H1 (cell line): Measurements from ENCODE around the gene ACTN2. TPM values are rescaled to one million over a fixed set of nuclear protein-coding genes. Genes with fewer than 3 reads are reported as not detected.

Experiments
- CTBP2 ChIP-seq: IDR thresholded peaks from 2 replicates; pipeline ENCODE4 v1.7.0; 2011; ENCODE audit warnings: borderline replicate concordance, mild to moderate bottlenecking, moderate library complexity, mixed read lengths, low read length; ENCODE audit not compliant: insufficient read depth, insufficient read length
- HDAC2 ChIP-seq, 2 experiments: fragments of 300-600 bp in 1 of 2; sonication (generic) in 1 of 2; IDR thresholded peaks; 2 replicates each; pipeline ENCODE4 v1.6.1; 2011 to 2012; ENCODE audit warnings: low read depth in 2 of 2, low read length in 2 of 2, mild to moderate bottlenecking in 2 of 2, moderate library complexity in 2 of 2, borderline replicate concordance in 1 of 2, inconsistent platforms in 1 of 2
- NRF1 ChIP-seq: IDR thresholded peaks from 2 replicates; pipeline ENCODE4 v1.6.1; 2011; ENCODE audit warnings: mild to moderate bottlenecking, low read depth, low read length, improper control_type of control experiment
- SIX5 ChIP-seq: IDR thresholded peaks from 2 replicates; pipeline ENCODE4 v1.6.1; 2011; ENCODE audit warnings: mild to moderate bottlenecking, low read depth, low read length
- TEAD4 ChIP-seq: IDR thresholded peaks from 2 replicates; pipeline ENCODE4 v1.6.1; 2012; ENCODE audit warnings: low read depth, low read length, inconsistent platforms, mixed read lengths
- polyA plus RNA-seq, 7 experiments: library from polyadenylated mRNA; depleted of rRNA in 3 of 7; stranded (reverse) in 5 of 7; unstranded in 2 of 7; fragments of >200 nt in 5 of 7; fragments of 200-250 nt in 2 of 7; gene quantifications; 1 replicate in 5 of 7; 2 replicates in 1 of 7; 4 replicates in 1 of 7; pipeline versions ENCODE4 v1.2.1 to v1.2.3, GENCODE V29; 2011 to 2013; ENCODE audit warnings: missing spikeins in 2 of 7, mixed read lengths in 2 of 7
- total RNA-seq: library from RNA; stranded (reverse); fragmentation: NEBNext Ultra II Directional; extraction: Animal tissue kit (Norgen Biotek cat#: 25700); gene quantifications from 2 replicates; pipeline ENCODE4 v1.2.1, GENCODE V29; 2021
- TF ChIP-seq, protein P1 (sequence below): fragments of 300-600 bp; sonication (generic); IDR thresholded peaks from 2 replicates; pipeline ENCODE4 v1.7.1; 2012; ENCODE audit warnings: low read length, moderate library complexity, mild to moderate bottlenecking, inconsistent platforms; ENCODE audit not compliant: insufficient replicate concordance
- TF ChIP-seq, protein P2 (sequence below): IDR thresholded peaks from 2 replicates; pipeline ENCODE4 v1.6.1; 2012; ENCODE audit warnings: low read length, inconsistent platforms

Gene ACTN2
- total and polyA plus RNA-seq, 2 of the 8 experiments (the other 6 are each of a cell fraction or from before 2014, with no cell fraction given): 1.9 to 4.1 TPM

DNA sequence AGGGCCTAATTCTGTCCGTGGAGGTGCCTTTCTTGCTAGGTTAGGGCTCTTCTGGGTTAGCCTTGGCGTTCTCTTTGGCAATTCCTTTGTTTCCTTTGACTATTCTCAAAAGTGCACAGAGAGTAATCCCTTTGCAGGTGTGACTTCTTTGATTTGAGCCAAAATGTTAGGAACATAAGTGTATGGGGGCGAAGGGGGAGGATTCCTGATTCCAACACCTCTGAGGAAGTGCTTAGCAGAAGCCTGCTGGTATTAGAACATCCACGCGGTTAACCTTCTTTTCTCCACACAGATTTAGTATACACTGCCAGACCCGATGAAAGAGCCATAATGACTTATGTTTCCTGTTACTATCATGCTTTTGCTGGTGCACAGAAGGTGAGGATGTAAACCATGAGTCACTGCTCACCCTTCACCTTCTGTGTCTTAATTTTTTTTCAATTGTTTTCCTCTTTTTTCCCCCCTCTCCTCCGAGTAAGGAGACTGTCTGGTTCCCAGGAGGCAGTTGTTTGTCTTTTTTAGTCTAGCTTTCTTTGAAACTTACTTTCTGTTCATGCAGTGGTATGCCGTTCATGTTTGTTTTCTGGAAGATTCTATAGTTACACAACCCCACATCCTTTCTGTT lies 48.0 kb downstream of the ACTN2 start (continued):
- TF ChIP-seq, protein P1, sequence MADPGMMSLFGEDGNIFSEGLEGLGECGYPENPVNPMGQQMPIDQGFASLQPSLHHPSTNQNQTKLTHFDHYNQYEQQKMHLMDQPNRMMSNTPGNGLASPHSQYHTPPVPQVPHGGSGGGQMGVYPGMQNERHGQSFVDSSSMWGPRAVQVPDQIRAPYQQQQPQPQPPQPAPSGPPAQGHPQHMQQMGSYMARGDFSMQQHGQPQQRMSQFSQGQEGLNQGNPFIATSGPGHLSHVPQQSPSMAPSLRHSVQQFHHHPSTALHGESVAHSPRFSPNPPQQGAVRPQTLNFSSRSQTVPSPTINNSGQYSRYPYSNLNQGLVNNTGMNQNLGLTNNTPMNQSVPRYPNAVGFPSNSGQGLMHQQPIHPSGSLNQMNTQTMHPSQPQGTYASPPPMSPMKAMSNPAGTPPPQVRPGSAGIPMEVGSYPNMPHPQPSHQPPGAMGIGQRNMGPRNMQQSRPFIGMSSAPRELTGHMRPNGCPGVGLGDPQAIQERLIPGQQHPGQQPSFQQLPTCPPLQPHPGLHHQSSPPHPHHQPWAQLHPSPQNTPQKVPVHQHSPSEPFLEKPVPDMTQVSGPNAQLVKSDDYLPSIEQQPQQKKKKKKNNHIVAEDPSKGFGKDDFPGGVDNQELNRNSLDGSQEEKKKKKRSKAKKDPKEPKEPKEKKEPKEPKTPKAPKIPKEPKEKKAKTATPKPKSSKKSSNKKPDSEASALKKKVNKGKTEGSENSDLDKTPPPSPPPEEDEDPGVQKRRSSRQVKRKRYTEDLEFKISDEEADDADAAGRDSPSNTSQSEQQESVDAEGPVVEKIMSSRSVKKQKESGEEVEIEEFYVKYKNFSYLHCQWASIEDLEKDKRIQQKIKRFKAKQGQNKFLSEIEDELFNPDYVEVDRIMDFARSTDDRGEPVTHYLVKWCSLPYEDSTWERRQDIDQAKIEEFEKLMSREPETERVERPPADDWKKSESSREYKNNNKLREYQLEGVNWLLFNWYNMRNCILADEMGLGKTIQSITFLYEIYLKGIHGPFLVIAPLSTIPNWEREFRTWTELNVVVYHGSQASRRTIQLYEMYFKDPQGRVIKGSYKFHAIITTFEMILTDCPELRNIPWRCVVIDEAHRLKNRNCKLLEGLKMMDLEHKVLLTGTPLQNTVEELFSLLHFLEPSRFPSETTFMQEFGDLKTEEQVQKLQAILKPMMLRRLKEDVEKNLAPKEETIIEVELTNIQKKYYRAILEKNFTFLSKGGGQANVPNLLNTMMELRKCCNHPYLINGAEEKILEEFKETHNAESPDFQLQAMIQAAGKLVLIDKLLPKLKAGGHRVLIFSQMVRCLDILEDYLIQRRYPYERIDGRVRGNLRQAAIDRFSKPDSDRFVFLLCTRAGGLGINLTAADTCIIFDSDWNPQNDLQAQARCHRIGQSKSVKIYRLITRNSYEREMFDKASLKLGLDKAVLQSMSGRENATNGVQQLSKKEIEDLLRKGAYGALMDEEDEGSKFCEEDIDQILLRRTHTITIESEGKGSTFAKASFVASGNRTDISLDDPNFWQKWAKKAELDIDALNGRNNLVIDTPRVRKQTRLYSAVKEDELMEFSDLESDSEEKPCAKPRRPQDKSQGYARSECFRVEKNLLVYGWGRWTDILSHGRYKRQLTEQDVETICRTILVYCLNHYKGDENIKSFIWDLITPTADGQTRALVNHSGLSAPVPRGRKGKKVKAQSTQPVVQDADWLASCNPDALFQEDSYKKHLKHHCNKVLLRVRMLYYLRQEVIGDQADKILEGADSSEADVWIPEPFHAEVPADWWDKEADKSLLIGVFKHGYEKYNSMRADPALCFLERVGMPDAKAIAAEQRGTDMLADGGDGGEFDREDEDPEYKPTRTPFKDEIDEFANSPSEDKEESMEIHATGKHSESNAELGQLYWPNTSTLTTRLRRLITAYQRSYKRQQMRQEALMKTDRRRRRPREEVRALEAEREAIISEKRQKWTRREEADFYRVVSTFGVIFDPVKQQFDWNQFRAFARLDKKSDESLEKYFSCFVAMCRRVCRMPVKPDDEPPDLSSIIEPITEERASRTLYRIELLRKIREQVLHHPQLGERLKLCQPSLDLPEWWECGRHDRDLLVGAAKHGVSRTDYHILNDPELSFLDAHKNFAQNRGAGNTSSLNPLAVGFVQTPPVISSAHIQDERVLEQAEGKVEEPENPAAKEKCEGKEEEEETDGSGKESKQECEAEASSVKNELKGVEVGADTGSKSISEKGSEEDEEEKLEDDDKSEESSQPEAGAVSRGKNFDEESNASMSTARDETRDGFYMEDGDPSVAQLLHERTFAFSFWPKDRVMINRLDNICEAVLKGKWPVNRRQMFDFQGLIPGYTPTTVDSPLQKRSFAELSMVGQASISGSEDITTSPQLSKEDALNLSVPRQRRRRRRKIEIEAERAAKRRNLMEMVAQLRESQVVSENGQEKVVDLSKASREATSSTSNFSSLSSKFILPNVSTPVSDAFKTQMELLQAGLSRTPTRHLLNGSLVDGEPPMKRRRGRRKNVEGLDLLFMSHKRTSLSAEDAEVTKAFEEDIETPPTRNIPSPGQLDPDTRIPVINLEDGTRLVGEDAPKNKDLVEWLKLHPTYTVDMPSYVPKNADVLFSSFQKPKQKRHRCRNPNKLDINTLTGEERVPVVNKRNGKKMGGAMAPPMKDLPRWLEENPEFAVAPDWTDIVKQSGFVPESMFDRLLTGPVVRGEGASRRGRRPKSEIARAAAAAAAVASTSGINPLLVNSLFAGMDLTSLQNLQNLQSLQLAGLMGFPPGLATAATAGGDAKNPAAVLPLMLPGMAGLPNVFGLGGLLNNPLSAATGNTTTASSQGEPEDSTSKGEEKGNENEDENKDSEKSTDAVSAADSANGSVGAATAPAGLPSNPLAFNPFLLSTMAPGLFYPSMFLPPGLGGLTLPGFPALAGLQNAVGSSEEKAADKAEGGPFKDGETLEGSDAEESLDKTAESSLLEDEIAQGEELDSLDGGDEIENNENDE: no peak
- TF ChIP-seq CTBP2: no peak
- no peak for TF ChIP-seq TEAD4
- no peak for TF ChIP-seq NRF1
- TF ChIP-seq HDAC2 (IDR thresholded peaks at IDR 0.05; ENCODE audit: borderline replicate concordance in 1 of 2, low read depth in 2 of 2, low read length in 2 of 2): no peak
- TF ChIP-seq SIX5: no peak
- TF ChIP-seq, protein P2, sequence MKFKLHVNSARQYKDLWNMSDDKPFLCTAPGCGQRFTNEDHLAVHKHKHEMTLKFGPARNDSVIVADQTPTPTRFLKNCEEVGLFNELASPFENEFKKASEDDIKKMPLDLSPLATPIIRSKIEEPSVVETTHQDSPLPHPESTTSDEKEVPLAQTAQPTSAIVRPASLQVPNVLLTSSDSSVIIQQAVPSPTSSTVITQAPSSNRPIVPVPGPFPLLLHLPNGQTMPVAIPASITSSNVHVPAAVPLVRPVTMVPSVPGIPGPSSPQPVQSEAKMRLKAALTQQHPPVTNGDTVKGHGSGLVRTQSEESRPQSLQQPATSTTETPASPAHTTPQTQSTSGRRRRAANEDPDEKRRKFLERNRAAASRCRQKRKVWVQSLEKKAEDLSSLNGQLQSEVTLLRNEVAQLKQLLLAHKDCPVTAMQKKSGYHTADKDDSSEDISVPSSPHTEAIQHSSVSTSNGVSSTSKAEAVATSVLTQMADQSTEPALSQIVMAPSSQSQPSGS: no peak
